Urothelium cell line (cell line): ENCODE results near the gene STXBP5.

ENCODE experiments used
- DNase-seq: peaks from one replicate; pipeline ENCODE4 v3.0.0; 2011; ENCODE audit warnings: low spot score, mixed read lengths
- FAIRE-seq: peaks from 2 replicates; lab custom pipeline; 2011; peaks lifted over from hg19 to GRCh38; lab: Jason Lieb, UNC

STXBP5 gene

GRCh38 chr6:147177286-147177685 is 26.9 kb upstream of the STXBP5 start:
- no peak for FAIRE-seq
- no peak for DNase-seq

- no peak for DNase-seq
- no peak for FAIRE-seq
Observed at GRCh38 chr6:147178355-147178754, 25.9 kb upstream of the STXBP5 start.

- DNase-seq (no peak), FAIRE-seq (no peak)
Observed at GRCh38 chr6:147179809-147180208, 24.4 kb upstream of the STXBP5 start.

- FAIRE-seq (no peak), DNase-seq (no peak)
Observed at GRCh38 chr6:147180926-147181325, 23.3 kb upstream of the STXBP5 start.

- FAIRE-seq (no peak), DNase-seq (no peak)
Observed at GRCh38 chr6:147184379-147184778, 19.8 kb upstream of the STXBP5 start.

DNA sequence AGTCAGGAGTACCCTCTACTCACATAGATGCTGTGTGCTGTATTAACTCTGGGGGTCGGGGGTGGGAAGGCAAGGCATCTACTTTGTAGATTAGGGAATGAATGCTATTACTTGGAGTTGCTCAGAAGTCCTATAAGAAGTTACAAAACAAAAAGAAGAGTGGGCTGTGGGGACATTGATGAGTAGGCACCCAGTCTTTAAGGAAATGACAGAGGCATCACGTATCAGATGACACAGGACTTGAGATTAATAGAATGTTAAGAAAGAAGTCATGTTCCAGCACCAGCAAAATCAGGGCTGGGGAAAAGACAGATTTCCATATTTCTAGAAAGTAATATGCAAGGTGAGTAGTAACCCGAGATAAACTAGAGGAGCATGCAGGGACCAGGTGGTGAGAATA is 19.0 kb upstream of the STXBP5 start:
- no peak for FAIRE-seq
- no peak for DNase-seq

DNA sequence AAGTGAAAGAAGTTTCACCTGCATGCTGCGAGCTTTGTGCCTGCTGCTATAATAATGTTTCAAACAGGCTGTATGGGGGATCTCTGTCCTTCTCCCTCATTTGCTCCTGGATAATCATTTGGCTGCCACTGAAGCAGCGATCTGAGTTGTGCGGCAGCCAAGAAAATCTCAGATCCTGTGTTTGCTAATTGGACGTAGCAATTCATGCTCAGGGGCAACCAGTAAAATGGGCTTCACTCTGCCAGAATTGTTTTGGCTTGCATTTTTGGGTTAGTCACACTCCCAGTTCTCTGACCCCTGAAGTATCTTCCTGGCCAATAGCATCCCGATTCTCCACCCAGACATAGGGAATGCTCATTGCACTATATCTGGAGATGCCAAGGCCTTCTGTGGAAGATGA is 13.7 kb upstream of the STXBP5 start:
- no peak for FAIRE-seq
- DNase-seq, result no peak

DNA sequence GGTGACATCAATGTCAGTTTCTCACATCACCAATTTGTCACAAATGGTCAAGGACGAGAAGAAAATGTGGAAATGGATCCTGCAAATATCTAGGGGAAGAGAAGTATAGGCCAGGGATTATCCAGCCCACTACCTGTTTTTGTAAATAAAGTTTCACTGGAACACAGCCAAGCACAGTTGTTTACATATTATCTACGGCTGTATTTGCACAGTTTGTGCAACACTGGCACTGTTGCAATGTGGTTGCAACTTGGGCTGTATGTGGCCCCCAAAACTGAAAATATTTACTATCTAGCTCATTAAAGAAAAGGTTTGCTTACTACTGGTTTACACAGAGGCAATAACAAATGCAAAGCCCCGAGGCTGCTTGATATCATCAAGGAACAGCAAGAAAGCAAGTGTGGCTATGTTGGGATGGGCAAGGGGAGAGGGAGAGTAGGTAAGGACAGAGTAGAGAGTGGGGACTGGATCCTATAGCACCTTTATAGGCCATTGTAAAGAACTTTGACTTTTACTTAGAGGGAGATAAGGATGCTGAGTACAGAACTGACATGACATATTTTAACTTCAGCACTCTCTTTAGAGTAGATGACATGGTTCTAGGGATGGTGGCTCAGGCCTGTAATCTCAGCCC is 11.8 kb upstream of the STXBP5 start:
- FAIRE-seq, result no peak

DNA sequence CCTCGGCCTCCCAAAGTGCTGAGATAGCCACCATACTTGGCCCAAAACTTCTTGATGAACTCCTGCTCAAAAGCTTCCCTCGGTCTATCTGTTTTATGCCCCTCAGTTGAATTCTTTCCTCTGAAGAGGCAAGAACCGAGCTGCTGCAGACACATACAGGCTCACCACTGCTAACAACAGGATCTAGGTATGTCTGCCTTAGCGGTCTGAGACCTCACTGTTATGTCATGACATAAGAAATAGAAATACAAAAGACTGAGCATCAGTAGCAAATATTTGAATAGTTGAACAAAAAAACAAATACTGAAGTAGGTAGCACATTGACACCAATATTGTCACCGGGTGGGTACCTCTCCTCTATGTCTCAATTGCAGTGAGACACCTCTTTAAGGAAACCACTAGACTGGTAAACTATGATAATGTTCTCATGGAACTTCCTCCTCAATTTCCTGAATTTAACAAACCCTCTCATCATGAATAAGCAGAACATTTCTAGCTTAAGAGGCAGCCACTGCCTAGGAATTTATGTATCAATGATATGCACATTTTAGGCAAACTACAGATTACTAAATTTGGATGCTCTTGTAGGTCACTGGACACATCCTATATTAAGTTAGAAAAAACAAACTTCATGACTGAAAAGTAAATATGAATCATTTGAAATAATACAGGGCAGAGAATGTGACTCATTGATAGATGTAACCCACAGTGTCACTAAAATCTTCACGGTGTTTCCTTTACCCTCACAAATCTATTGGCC is 9.4 kb upstream of the STXBP5 start:
- FAIRE-seq (no peak), DNase-seq (no peak)

More for the DNA sequence above, 11.8 kb upstream of the STXBP5 start:
- DNase-seq, result no peak

DNA sequence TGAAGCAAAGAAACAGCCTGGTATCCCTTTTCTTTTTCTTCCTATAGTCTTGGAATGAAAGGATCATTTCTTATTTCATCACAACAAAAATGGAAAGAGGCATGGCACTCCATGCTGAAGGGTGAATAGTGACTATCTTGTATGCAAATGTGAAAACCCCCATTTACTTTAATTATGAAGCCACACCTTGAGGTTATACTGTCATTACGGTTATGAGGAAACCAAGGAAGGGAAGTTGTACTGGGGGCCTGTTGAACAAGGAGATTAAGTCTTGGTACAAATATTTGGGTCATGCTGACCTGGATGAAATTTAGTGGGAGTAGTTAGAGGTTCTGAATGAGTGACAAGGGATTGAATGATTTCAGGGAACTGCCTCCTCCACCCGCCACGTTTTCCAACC is 8.7 kb upstream of the STXBP5 start:
- DNase-seq (no peak), FAIRE-seq (no peak)

DNA sequence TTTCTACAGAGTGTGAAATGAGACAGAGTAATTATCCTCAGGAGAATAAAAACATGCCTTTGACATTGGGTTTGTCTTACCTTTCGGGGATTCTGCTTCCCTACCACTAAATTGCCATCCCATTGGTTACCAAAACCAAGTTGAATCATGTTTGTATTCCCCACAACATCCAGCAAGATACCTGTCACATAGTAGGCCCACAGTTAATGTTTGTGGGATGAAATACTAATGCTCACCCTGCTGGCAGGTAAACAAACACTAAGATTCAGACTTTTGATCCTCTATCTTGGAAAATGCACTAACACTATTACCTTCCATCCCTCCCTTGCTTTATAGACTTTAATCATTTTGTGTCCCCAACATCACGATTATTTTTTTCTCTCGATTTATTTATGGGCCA is 8.2 kb upstream of the STXBP5 start:
- FAIRE-seq (no peak), DNase-seq (no peak)

DNA sequence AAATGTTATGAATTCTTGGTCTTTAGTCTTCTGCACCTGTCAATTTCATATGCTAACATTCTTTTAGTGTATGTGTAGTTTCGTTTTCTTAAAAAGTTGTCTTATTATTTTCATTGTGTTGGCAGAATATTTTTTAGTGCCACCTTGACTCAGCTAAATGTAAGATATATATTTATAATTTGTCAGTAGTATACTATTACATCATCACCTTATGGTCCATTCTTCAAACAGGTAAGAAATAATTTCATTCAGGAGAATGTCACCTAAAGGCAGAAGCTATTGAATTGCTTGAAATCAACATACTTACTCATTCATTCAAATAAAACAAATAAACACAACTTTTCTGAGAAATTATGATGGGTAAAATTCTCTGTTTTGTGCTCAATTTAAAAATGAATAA is 3.5 kb upstream of the STXBP5 start:
- DNase-seq (no peak), FAIRE-seq (no peak)

DNA sequence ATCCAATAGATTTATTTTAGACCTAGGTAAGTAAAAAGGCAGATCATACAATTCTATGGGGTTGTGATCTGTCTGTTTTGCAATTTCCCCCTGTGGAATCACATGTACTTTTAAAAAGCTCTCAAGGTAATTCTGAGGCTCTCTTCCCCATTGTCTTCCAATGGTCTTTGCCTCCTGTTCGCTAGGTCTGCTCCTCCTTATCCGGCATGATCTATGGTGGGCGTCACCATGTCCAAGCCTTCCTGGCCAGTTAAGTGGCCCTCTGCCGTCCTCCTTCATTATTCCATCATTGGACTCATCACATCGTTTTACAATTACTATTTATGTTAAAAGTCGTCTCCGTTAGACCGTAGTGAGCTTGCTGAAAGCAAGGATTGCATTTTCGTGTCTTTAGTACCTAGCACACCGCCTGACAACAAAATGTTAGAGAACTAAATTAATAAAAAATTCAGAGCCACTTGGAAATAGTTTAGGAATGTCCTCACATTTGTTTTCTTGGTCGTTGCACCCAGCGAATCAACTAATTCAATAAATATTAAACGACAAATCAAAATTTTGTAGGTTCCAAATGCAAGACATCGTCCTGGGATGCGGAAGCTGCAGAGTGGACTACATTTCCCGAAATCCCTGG is 2.2 kb upstream of the STXBP5 start:
- no peak for DNase-seq
- no peak for FAIRE-seq

- peak; percentile 89 for DNase-seq
- FAIRE-seq, result no peak
Observed at GRCh38 chr6:147202516-147203310, 1.5 kb upstream of the STXBP5 start.

- DNase-seq, result peak; percentile 90
- FAIRE-seq, result peak; percentile 76
Observed at GRCh38 chr6:147203311-147204059, 732 bp upstream of the STXBP5 start.

DNA sequence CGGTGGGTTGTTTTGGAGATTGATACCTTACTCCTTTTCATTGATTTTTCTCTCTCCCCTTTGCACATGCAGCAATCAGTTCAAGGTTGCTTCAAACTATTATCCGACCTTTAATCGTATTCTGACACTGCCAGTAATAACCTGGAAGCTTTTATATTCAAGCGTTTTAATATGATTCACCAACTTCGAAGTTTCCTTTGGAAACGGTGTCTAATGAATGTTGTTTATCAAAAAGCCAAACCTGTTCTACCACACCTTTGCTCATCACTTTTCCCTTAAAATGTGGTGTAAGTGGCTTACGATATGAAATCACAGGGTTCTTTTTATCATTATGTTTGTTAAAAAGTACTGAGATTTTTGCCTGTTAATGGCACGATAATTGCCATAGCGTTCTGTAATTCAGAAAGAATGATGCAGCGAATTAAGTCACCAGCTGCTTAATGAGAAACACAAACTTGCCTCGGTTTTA is 660 bp downstream of the STXBP5 start:
- FAIRE-seq (no peak), DNase-seq (no peak)

GRCh38 chr6:147205690-147206600 is 1.7 kb downstream of the STXBP5 start:
- no peak for FAIRE-seq
- DNase-seq, result no peak

DNA sequence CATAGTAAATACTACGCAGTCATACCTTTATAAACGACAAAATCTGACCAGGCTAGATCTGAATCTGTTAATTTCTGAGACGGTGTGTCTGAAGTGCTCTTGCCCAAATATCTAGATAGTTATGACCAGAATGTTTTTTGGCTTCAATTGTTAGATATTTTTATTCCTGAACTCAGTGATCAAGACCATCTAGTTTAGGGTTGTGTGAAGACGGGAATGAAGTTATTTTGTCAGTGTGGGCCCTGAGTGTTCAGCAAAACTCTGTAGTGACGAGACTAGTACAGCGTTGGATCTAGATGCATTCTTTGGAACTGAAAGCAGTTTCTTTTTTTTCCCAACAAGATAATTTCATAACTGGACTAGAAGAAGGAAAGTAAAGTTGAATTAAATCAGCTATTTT is 3.1 kb downstream of the STXBP5 start:
- no peak for DNase-seq
- FAIRE-seq, result no peak
